ENCODE results near the gene THEMIS.

The THEMIS gene

DNA sequence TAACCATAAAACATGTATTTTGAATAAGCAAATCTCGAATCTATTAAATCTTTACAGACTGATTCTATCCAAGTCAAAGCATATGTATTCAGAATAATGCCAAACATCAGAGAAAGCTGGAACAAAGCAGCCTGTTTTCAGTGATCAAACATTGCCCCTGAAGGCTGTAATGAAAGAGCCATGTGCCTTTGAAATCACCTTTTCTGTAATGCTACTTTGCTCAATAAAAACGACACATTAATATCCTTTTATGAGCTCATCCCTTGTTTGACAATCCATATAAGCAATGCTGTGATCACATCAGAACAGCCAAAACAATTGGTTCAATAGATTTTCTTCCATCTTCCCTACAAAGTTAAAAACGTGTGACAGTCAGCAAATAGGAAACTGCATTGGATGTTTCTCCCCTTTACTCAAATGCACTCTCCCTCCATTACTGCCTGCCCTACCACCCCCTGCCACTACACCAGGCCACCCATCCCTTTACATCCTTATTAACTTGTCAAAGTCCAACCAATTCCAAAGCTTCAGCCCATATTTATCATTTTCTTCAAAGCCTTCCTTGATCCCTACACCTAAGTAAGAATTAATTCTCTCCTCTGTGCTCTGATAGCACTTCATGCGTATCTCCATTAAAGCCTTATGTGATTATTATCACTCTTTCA lies 42.0 kb downstream of the THEMIS start:
- Histone ChIP-seq H3K9me3 (ENCODE audit: severe bottlenecking) (no peaks in the 10 kb centered on the region), H3K27me3 (ENCODE audit: insufficient read depth, poor library complexity, severe bottlenecking) (no peaks in the 10 kb centered on the region), H3K36me3 (ENCODE audit: low read depth) (no peaks in the 10 kb centered on the region), H3K4me3 (ENCODE audit: severe bottlenecking) (no peak overlapping the region), H3K4me1 (ENCODE audit: insufficient read depth, poor library complexity, severe bottlenecking) (no peaks in the 10 kb centered on the region), H3K27ac (ENCODE audit: poor library complexity, severe bottlenecking) (no peak overlapping the region)
- TF ChIP-seq, protein P1, sequence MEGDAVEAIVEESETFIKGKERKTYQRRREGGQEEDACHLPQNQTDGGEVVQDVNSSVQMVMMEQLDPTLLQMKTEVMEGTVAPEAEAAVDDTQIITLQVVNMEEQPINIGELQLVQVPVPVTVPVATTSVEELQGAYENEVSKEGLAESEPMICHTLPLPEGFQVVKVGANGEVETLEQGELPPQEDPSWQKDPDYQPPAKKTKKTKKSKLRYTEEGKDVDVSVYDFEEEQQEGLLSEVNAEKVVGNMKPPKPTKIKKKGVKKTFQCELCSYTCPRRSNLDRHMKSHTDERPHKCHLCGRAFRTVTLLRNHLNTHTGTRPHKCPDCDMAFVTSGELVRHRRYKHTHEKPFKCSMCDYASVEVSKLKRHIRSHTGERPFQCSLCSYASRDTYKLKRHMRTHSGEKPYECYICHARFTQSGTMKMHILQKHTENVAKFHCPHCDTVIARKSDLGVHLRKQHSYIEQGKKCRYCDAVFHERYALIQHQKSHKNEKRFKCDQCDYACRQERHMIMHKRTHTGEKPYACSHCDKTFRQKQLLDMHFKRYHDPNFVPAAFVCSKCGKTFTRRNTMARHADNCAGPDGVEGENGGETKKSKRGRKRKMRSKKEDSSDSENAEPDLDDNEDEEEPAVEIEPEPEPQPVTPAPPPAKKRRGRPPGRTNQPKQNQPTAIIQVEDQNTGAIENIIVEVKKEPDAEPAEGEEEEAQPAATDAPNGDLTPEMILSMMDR (IDR thresholded peaks at IDR 0.05; ENCODE audit: poor library complexity, severe bottlenecking) = no peak
- DNase-seq (ENCODE audit: low spot score) (no peak), ATAC-seq (ENCODE audit: low read depth) (no peak)

- Histone ChIP-seq H3K27me3 (ENCODE audit: insufficient read depth, poor library complexity, severe bottlenecking) (no peaks in the 10 kb centered on the region), H3K4me3 (ENCODE audit: severe bottlenecking) (no peak overlapping the region), H3K27ac (ENCODE audit: poor library complexity, severe bottlenecking) (no peak overlapping the region), H3K9me3 (ENCODE audit: severe bottlenecking) (no peaks in the 10 kb centered on the region), H3K4me1 (ENCODE audit: insufficient read depth, poor library complexity, severe bottlenecking) (no peaks in the 10 kb centered on the region), H3K36me3 (ENCODE audit: low read depth) (no peaks in the 10 kb centered on the region)
- DNase-seq (ENCODE audit: low spot score) = no peak
- ATAC-seq (ENCODE audit: low read depth) = no peak
- TF ChIP-seq, protein P1 (IDR thresholded peaks at IDR 0.05; ENCODE audit: poor library complexity, severe bottlenecking) = no peak
Measured at GRCh38 chr6:127857051-127857637, 43.7 kb downstream of the THEMIS start.

GRCh38 chr6:127855542-127856159 lies 45.2 kb downstream of the THEMIS start:
- TF ChIP-seq, protein P1 (IDR thresholded peaks at IDR 0.05; ENCODE audit: poor library complexity, severe bottlenecking) = peak; percentile 61
- Histone ChIP-seq H3K36me3 (ENCODE audit: low read depth) (no peaks in the 10 kb centered on the region), H3K27me3 (ENCODE audit: insufficient read depth, poor library complexity, severe bottlenecking) (no peaks in the 10 kb centered on the region), H3K4me1 (ENCODE audit: insufficient read depth, poor library complexity, severe bottlenecking) (no peaks in the 10 kb centered on the region), H3K27ac (ENCODE audit: poor library complexity, severe bottlenecking) (no peak overlapping the region), H3K9me3 (ENCODE audit: severe bottlenecking) (no peaks in the 10 kb centered on the region), H3K4me3 (ENCODE audit: severe bottlenecking) (no peak overlapping the region)
- DNase-seq (ENCODE audit: low spot score) = no peak
- ATAC-seq (ENCODE audit: low read depth) = 0 out of 3 replicates have a peak, but pooled peaks have one; percentile 40

GRCh38 chr6:127854009-127854408 lies 46.8 kb downstream of the THEMIS start:
- no peak for DNase-seq (ENCODE audit: low spot score)
- Histone ChIP-seq H3K36me3 (ENCODE audit: low read depth) (no peaks in the 10 kb centered on the region), H3K27me3 (ENCODE audit: insufficient read depth, poor library complexity, severe bottlenecking) (no peaks in the 10 kb centered on the region), H3K4me1 (ENCODE audit: insufficient read depth, poor library complexity, severe bottlenecking) (no peaks in the 10 kb centered on the region), H3K4me3 (ENCODE audit: severe bottlenecking) (no peak overlapping the region), H3K27ac (ENCODE audit: poor library complexity, severe bottlenecking) (no peak overlapping the region), H3K9me3 (ENCODE audit: severe bottlenecking) (no peaks in the 10 kb centered on the region)
- TF ChIP-seq, protein P1 (IDR thresholded peaks at IDR 0.05; ENCODE audit: poor library complexity, severe bottlenecking) = peak; percentile 27
- ATAC-seq (ENCODE audit: low read depth) = no peak

- Histone ChIP-seq H3K4me1 (ENCODE audit: insufficient read depth, poor library complexity, severe bottlenecking) (no peaks in the 10 kb centered on the region), H3K9me3 (ENCODE audit: severe bottlenecking) (no peaks in the 10 kb centered on the region), H3K27ac (ENCODE audit: poor library complexity, severe bottlenecking) (no peak overlapping the region), H3K36me3 (ENCODE audit: low read depth) (no peaks in the 10 kb centered on the region), H3K27me3 (ENCODE audit: insufficient read depth, poor library complexity, severe bottlenecking) (no peaks in the 10 kb centered on the region), H3K4me3 (ENCODE audit: severe bottlenecking) (no peak overlapping the region)
- TF ChIP-seq, protein P1 (IDR thresholded peaks at IDR 0.05; ENCODE audit: poor library complexity, severe bottlenecking) = no peak
- ATAC-seq (ENCODE audit: low read depth) (no peak), DNase-seq (ENCODE audit: low spot score) (no peak)
Measured at GRCh38 chr6:127851197-127851596, 49.7 kb downstream of the THEMIS start.
